GM23338 (cell line): ENCODE results near the gene OVCH1. TPM values are rescaled to one million over a fixed set of nuclear protein-coding genes. Genes with fewer than 3 reads are reported as not detected.

Source experiments
- ATAC-seq: fragments of 200-7000 bp; cut with Tn5 transposase; 3 replicates; pipeline ENCODE4 v1.9.1; 2020
- DNase-seq: peaks from one replicate; pipeline ENCODE4 v3.0.0-alpha.2; 2015; ENCODE audit warnings: low spot score
- H2AFZ ChIP-seq: fragments of 200-600 bp; sonication (generic); 2 replicates; pipeline ENCODE4 v1.8.0; 2016; ENCODE audit warnings: antibody characterized with exemption, mild to moderate bottlenecking, moderate library complexity
- H3F3A ChIP-seq: fragments of 200-600 bp; sonication (generic); replicated peaks from 2 replicates; pipeline ENCODE4 v1.8.0; 2017; ENCODE audit warnings: antibody characterized with exemption, mixed run types, low read depth
- H3K27ac ChIP-seq: fragments of 200-600 bp; sonication (generic); 2 replicates; pipeline ENCODE4 v1.6.1; 2016; ENCODE audit warnings: low read depth
- H3K27me3 ChIP-seq: fragments of 200-600 bp; sonication (generic); 2 replicates; pipeline ENCODE4 v1.8.0; 2016; ENCODE audit warnings: mild to moderate bottlenecking, mixed run types, moderate library complexity; ENCODE audit not compliant: insufficient read depth
- H3K36me3 ChIP-seq: fragments of 200-600 bp; sonication (generic); 2 replicates; pipeline ENCODE4 v1.8.0; 2016; ENCODE audit warnings: mild to moderate bottlenecking; ENCODE audit not compliant: insufficient read depth
- H3K4me1 ChIP-seq: fragments of 200-600 bp; sonication (generic); 2 replicates; pipeline ENCODE4 v1.8.0; 2016; ENCODE audit warnings: mild to moderate bottlenecking, moderate library complexity; ENCODE audit not compliant: insufficient read depth
- H3K4me2 ChIP-seq: fragments of 200-600 bp; sonication (generic); 2 replicates; pipeline ENCODE4 v1.7.1; 2017; ENCODE audit warnings: mixed run types
- H3K4me3 ChIP-seq: fragments of 200-600 bp; sonication (generic); 2 replicates; pipeline ENCODE4 v1.6.1; 2016; ENCODE audit warnings: mixed run types
- H3K79me2 ChIP-seq: fragments of 200-600 bp; sonication (generic); replicated peaks from 2 replicates; pipeline ENCODE4 v1.8.0; 2017; ENCODE audit warnings: mild to moderate bottlenecking; ENCODE audit not compliant: insufficient read depth
- H3K9me2 ChIP-seq: fragments of 200-600 bp; sonication (generic); 2 replicates; pipeline ENCODE4 v1.8.0; 2017; ENCODE audit not compliant: insufficient read depth
- H4K20me1 ChIP-seq: fragments of 200-600 bp; sonication (generic); replicated peaks from 2 replicates; pipeline ENCODE4 v1.8.0; 2017; ENCODE audit warnings: mild to moderate bottlenecking; ENCODE audit not compliant: insufficient read depth
- H3K27ac Mint-ChIP-seq: 2 replicates; pipeline ENCODE4 v1.8.0; 2020; ENCODE audit warnings: inconsistent platforms, mild to moderate bottlenecking, moderate library complexity, mixed read lengths
- H3K27me3 Mint-ChIP-seq: 3 replicates; pipeline ENCODE4 v1.8.0; 2022; ENCODE audit warnings: low read depth, mild to moderate bottlenecking, moderate library complexity, mixed read lengths, inconsistent platforms; ENCODE audit not compliant: insufficient read depth, poor library complexity
- H3K36me3 Mint-ChIP-seq: 3 replicates; pipeline ENCODE4 v1.8.0; 2021; ENCODE audit warnings: low read depth, mild to moderate bottlenecking, inconsistent platforms, moderate library complexity, mixed read lengths
- H3K4me1 Mint-ChIP-seq: 3 replicates; pipeline ENCODE4 v1.8.0; 2020; ENCODE audit warnings: mild to moderate bottlenecking, inconsistent platforms, mixed read lengths
- H3K4me3 Mint-ChIP-seq: 3 replicates; pipeline ENCODE4 v1.8.0; 2021; ENCODE audit warnings: moderate library complexity, mild to moderate bottlenecking, inconsistent platforms, mixed read lengths
- H3K9me3 Mint-ChIP-seq: 3 replicates; pipeline ENCODE4 v1.8.0; 2020; ENCODE audit warnings: moderate library complexity, mild to moderate bottlenecking, inconsistent platforms, mixed read lengths
- CREB1 ChIP-seq: fragments of 250-450 bp; sonication (Bioruptor Pico); IDR thresholded peaks from 2 replicates; pipeline ENCODE4 v1.5.0; 2020; ENCODE audit warnings: low read depth, mild to moderate bottlenecking, moderate library complexity
- EZH2 ChIP-seq: fragments of 200-600 bp; sonication (generic); IDR thresholded peaks from one replicate; pipeline ENCODE4 v1.8.0; 2017; ENCODE audit warnings: antibody characterized with exemption, mild to moderate bottlenecking, low read depth; ENCODE audit not compliant: unreplicated experiment
- EZH2phosphoT487 ChIP-seq: fragments of 200-600 bp; sonication (generic); IDR thresholded peaks from one replicate; pipeline ENCODE4 v1.8.1; 2018; ENCODE audit warnings: antibody characterized with exemption; ENCODE audit not compliant: unreplicated experiment
- JUNB ChIP-seq: IDR thresholded peaks from one replicate; pipeline ENCODE4 v1.6.1; 2016; ENCODE audit warnings: antibody characterized with exemption; ENCODE audit not compliant: unreplicated experiment
- NANOG ChIP-seq: IDR thresholded peaks from 2 replicates; pipeline ENCODE4 v1.6.1; 2016; ENCODE audit warnings: antibody characterized with exemption, borderline replicate concordance
- POLR2AphosphoS5 ChIP-seq: IDR thresholded peaks from 2 replicates; pipeline ENCODE4 v1.6.1; 2016; ENCODE audit warnings: antibody characterized with exemption, low read depth
- STAT1 ChIP-seq: IDR thresholded peaks from one replicate; pipeline ENCODE4 v1.6.1; 2016; ENCODE audit warnings: antibody characterized with exemption; ENCODE audit not compliant: unreplicated experiment
- ZNF114 ChIP-seq: fragments of 250-450 bp; sonication (Bioruptor Pico); IDR thresholded peaks from 2 replicates; pipeline ENCODE4 v1.5.0; 2020; ENCODE audit warnings: mild to moderate bottlenecking, moderate library complexity
- ZNF331 ChIP-seq: fragments of 250-450 bp; sonication (Bioruptor Pico); IDR thresholded peaks from 2 replicates; pipeline ENCODE4 v1.5.0; 2020; ENCODE audit warnings: low read depth, mild to moderate bottlenecking, moderate library complexity
- polyA plus RNA-seq: library from polyadenylated mRNA; unstranded; fragments of >200 nt; fragmentation: Nextera tagmentation; extraction: Ambion mirVana; gene quantifications from 2 replicates; pipeline ENCODE4 v1.2.1, GENCODE V29; 2016
- total RNA-seq: library from RNA; depleted of rRNA; stranded (reverse); fragments of >200 nt; shearing (Covaris generic); gene quantifications from 2 replicates; pipeline ENCODE4 v1.2.3, GENCODE V29; 2014
- TF ChIP-seq, protein P1 (sequence below): IDR thresholded peaks from 2 replicates; pipeline ENCODE4 v1.6.1; 2016; ENCODE audit warnings: antibody characterized with exemption
- TF ChIP-seq, protein P2 (sequence below), 2 experiments: fragments of 200-600 bp in 1 of 2; sonication (generic) in 1 of 2; conservative IDR thresholded peaks; 2 replicates each; pipeline versions ENCODE4 v1.5.1 to v1.6.1; 2016 to 2017; ENCODE audit warnings: antibody characterized with exemption in 2 of 2, low read depth in 2 of 2, mild to moderate bottlenecking in 2 of 2, moderate library complexity in 1 of 2
- TF ChIP-seq, protein P3 (sequence below): fragments of 250-450 bp; sonication (Bioruptor Pico); IDR thresholded peaks from 2 replicates; pipeline ENCODE4 v1.5.0; 2020; ENCODE audit warnings: mild to moderate bottlenecking, moderate library complexity

Gene OVCH1
- total and polyA plus RNA-seq, 2 experiments from 2014 or later, result not detected

DNA sequence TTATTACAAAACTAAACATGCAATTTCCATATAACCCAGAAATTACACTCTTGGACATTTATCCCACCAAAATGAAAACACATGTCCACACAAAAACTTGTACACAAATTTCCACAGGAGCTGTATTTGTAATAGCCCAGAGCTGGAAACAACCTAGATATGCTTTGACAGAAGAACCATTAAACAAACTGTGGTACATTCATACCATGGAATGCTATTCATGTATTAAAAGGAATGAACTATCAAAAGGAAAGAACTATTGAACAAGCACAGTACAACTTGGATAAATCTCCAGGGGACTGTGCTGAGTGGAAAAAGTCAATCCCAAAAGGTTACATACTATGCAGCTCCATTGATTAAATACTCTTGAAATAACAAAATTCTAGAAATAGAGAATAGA is 80.7 kb downstream of the OVCH1 start (continued):
- TF ChIP-seq, protein P1, sequence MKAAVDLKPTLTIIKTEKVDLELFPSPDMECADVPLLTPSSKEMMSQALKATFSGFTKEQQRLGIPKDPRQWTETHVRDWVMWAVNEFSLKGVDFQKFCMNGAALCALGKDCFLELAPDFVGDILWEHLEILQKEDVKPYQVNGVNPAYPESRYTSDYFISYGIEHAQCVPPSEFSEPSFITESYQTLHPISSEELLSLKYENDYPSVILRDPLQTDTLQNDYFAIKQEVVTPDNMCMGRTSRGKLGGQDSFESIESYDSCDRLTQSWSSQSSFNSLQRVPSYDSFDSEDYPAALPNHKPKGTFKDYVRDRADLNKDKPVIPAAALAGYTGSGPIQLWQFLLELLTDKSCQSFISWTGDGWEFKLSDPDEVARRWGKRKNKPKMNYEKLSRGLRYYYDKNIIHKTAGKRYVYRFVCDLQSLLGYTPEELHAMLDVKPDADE, result no peak

DNA sequence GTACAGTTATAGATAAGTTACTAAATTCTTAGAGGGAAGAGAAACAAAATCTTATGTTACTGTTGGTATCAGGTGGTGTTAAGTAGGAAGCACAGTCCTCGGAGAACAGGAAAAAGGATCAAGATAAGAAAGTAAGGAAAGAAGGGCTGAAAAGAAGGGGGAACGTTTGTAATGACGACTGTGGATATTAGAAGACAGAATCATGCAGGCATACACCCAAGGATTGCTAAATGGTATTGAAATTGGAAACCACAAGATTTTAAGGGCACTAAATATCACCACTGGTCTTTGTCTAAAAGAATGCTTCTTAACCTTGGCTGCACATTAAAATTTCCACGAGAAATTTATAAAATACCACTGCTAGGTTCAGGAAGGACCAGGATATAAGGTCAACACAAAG is 82.4 kb downstream of the OVCH1 start:
- no peaks in the 10 kb centered on the region for H3K27me3 ChIP-seq
- no peak overlapping the region for H2AFZ ChIP-seq
- DNase-seq, result no peak
- no peak for ATAC-seq
- Mint-ChIP-seq H3K9me3 (peaks cover 23% of the 10 kb centered on the region), H3K27me3 (no peaks in the 10 kb centered on the region), H3K4me3 (no peak overlapping the region), H3K36me3 (peaks cover 15% of the 10 kb centered on the region), H3K4me1 (no peaks in the 10 kb centered on the region), H3K27ac (no peak overlapping the region)
- H3K4me2 ChIP-seq, result no peak overlapping the region
- no peak overlapping the region for H3K27ac ChIP-seq
- no peak overlapping the region for H3K4me3 ChIP-seq
- H3F3A ChIP-seq, result no peaks in the 10 kb centered on the region
- 0 out of 2 replicates have a peak, but pooled peaks cover 5% of the 10 kb centered on the region for H3K36me3 ChIP-seq
- H3K4me1 ChIP-seq, result no peaks in the 10 kb centered on the region
- 0 out of 2 replicates have a peak, but pooled peaks cover 5% of the 10 kb centered on the region for H3K9me2 ChIP-seq
- no peaks in the 10 kb centered on the region for H3K79me2 ChIP-seq
- H4K20me1 ChIP-seq, result no peaks in the 10 kb centered on the region
- TF ChIP-seq EZH2 (no peak), EZH2phosphoT487 (no peak), POLR2AphosphoS5 (no peak), ZNF114 (CRISPR knock-in tag) (no peak), STAT1 (no peak), NANOG (no peak), JUNB (no peak), ZNF331 (CRISPR knock-in tag) (no peak), CREB1 (CRISPR knock-in tag) (no peak)
- TF ChIP-seq, protein P1, result no peak
- TF ChIP-seq, protein P2, sequence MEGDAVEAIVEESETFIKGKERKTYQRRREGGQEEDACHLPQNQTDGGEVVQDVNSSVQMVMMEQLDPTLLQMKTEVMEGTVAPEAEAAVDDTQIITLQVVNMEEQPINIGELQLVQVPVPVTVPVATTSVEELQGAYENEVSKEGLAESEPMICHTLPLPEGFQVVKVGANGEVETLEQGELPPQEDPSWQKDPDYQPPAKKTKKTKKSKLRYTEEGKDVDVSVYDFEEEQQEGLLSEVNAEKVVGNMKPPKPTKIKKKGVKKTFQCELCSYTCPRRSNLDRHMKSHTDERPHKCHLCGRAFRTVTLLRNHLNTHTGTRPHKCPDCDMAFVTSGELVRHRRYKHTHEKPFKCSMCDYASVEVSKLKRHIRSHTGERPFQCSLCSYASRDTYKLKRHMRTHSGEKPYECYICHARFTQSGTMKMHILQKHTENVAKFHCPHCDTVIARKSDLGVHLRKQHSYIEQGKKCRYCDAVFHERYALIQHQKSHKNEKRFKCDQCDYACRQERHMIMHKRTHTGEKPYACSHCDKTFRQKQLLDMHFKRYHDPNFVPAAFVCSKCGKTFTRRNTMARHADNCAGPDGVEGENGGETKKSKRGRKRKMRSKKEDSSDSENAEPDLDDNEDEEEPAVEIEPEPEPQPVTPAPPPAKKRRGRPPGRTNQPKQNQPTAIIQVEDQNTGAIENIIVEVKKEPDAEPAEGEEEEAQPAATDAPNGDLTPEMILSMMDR (conservative IDR thresholded peaks at IDR 0.05; ENCODE audit: low read depth in 2 of 2), result no peak
- TF ChIP-seq, protein P3, sequence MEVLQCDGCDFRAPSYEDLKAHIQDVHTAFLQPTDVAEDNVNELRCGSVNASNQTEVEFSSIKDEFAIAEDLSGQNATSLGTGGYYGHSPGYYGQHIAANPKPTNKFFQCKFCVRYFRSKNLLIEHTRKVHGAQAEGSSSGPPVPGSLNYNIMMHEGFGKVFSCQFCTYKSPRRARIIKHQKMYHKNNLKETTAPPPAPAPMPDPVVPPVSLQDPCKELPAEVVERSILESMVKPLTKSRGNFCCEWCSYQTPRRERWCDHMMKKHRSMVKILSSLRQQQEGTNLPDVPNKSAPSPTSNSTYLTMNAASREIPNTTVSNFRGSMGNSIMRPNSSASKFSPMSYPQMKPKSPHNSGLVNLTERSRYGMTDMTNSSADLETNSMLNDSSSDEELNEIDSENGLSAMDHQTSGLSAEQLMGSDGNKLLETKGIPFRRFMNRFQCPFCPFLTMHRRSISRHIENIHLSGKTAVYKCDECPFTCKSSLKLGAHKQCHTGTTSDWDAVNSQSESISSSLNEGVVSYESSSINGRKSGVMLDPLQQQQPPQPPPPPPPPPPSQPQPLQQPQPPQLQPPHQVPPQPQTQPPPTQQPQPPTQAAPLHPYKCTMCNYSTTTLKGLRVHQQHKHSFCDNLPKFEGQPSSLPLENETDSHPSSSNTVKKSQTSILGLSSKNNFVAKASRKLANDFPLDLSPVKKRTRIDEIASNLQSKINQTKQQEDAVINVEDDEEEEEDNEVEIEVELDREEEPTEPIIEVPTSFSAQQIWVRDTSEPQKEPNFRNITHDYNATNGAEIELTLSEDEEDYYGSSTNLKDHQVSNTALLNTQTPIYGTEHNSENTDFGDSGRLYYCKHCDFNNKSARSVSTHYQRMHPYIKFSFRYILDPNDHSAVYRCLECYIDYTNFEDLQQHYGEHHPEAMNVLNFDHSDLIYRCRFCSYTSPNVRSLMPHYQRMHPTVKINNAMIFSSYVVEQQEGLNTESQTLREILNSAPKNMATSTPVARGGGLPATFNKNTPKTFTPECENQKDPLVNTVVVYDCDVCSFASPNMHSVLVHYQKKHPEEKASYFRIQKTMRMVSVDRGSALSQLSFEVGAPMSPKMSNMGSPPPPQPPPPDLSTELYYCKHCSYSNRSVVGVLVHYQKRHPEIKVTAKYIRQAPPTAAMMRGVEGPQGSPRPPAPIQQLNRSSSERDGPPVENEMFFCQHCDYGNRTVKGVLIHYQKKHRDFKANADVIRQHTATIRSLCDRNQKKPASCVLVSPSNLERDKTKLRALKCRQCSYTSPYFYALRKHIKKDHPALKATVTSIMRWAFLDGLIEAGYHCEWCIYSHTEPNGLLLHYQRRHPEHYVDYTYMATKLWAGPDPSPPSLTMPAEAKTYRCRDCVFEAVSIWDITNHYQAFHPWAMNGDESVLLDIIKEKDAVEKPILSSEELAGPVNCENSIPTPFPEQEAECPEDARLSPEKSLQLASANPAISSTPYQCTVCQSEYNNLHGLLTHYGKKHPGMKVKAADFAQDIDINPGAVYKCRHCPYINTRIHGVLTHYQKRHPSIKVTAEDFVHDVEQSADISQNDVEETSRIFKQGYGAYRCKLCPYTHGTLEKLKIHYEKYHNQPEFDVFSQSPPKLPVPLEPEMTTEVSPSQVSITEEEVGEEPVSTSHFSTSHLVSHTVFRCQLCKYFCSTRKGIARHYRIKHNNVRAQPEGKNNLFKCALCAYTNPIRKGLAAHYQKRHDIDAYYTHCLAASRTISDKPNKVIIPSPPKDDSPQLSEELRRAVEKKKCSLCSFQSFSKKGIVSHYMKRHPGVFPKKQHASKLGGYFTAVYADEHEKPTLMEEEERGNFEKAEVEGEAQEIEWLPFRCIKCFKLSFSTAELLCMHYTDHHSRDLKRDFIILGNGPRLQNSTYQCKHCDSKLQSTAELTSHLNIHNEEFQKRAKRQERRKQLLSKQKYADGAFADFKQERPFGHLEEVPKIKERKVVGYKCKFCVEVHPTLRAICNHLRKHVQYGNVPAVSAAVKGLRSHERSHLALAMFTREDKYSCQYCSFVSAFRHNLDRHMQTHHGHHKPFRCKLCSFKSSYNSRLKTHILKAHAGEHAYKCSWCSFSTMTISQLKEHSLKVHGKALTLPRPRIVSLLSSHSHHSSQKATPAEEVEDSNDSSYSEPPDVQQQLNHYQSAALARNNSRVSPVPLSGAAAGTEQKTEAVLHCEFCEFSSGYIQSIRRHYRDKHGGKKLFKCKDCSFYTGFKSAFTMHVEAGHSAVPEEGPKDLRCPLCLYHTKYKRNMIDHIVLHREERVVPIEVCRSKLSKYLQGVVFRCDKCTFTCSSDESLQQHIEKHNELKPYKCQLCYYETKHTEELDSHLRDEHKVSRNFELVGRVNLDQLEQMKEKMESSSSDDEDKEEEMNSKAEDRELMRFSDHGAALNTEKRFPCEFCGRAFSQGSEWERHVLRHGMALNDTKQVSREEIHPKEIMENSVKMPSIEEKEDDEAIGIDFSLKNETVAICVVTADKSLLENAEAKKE, result no peak
